GM10847 (cell line): Measurements from ENCODE around the gene CDK5RAP2.

ENCODE experiments used
- POLR2A ChIP-seq: IDR thresholded peaks from 2 replicates; pipeline ENCODE4 v1.6.1; 2011; ENCODE audit not compliant: insufficient read length; ENCODE audit errors: extremely low read depth

The CDK5RAP2 gene

GRCh38 chr9:120441426-120442307 lies 138.3 kb downstream of the CDK5RAP2 start:
- TF ChIP-seq POLR2A = no peak

DNA sequence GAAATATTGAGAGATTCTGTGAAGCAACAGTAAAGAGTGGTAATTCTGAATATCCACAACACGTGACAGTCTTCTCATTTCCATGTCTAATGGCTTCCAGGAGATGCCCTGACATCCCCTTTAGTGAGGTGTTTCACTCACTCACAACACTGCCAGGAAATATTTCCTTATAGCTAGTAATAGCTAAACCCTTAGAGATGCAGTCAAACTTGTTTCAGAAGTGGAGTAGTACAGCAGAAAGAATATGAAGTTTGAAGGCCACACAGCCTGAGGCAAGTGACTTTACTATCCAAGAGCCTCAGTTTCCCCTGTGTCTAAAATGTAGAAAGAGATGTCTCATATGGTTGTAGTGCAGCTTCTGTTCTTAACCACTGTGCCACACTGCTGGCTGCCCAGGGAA lies 139.2 kb downstream of the CDK5RAP2 start:
- no peak for TF ChIP-seq POLR2A

DNA sequence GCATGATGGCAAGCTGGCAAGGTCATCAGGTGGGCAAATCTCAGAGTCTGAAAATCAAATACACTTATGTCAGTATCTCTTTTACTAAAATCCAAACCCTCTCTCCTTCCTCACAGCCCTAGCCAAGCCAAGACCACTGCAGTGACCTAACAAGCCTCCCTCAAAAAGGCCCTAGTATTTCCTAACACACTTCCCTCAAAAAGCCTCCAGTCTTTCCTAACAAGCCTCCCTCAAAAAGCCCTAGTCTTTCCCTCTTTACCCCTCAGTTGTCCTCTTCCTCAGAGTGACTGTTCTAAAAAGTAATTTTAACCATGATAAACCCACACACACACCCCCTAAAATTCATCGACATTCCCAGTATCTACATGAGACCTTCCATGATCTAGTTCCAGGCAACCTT lies 140.0 kb downstream of the CDK5RAP2 start:
- TF ChIP-seq POLR2A = no peak

GRCh38 chr9:120438836-120439546 lies 141.0 kb downstream of the CDK5RAP2 start:
- no peak for TF ChIP-seq POLR2A

GRCh38 chr9:120438111-120438510 lies 141.9 kb downstream of the CDK5RAP2 start:
- no peak for TF ChIP-seq POLR2A

GRCh38 chr9:120436983-120437475 lies 142.9 kb downstream of the CDK5RAP2 start:
- no peak for TF ChIP-seq POLR2A

DNA sequence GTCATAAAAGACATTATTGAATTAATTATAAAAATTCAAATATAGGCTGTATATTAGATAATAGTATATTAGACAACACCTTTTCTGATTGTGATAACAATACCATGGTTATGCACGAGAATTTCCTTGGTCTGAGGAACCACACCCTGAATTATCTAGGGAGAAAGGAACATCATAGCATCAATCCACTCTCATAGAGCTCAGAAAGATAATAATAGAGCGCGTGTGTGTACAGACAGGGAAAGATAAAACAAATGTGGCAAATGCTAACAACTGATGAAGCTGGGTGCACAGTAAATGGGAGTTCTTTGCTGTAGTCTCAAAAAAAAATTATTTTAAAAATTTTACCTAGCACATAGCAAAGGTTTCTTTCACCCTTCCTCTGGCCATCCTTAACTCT lies 143.5 kb downstream of the CDK5RAP2 start:
- TF ChIP-seq POLR2A = no peak

- TF ChIP-seq POLR2A = no peak
These were observed 144.9 kb downstream of the CDK5RAP2 start for GRCh38 chr9:120435091-120435490.

GRCh38 chr9:120434532-120434931 lies 145.4 kb downstream of the CDK5RAP2 start:
- no peak for TF ChIP-seq POLR2A

GRCh38 chr9:120433701-120434100 lies 146.3 kb downstream of the CDK5RAP2 start:
- no peak for TF ChIP-seq POLR2A

DNA sequence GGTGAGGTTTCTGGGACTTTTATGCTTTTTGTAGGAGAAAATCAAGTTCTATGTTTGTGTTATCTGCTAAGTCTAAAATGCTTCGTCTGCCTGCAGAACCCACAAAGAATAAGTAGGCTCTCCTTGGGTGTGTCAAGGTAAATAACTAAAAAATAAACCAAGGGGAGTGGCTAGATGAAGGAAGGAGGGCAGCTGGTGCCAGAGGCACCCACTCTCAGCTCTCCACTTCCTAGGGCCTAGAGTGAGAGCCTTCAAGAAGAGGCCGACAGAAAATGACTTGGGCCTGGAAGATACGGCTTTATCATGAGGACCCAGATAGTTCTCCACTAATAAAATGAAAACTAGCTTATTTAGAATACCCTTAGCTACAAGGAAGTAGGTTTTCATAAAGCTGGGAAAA lies 147.4 kb downstream of the CDK5RAP2 start:
- TF ChIP-seq POLR2A = no peak

- no peak for TF ChIP-seq POLR2A
These were observed 148.7 kb downstream of the CDK5RAP2 start for GRCh38 chr9:120431268-120431667.

- no peak for TF ChIP-seq POLR2A
These were observed 155.7 kb downstream of the CDK5RAP2 start for GRCh38 chr9:120424248-120424647.

DNA sequence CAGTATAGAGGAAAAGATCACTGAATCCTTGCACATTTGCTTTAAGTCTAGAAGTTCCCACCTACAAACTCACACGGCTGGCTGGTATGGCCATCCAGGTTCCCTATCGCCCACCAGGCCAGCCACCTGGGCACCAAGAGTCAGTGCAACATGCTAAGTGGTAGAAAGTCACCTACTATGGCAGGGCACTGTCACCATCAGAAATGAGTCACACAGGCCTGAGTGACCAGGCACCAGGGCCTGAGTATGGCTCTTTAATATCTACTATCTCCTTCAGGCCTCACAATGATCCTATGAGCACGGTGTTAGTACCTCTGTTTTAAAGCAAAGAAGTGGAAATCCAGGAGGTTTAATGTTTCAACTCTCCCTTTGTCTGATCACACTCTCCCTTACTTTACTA lies 156.2 kb downstream of the CDK5RAP2 start:
- TF ChIP-seq POLR2A = no peak

DNA sequence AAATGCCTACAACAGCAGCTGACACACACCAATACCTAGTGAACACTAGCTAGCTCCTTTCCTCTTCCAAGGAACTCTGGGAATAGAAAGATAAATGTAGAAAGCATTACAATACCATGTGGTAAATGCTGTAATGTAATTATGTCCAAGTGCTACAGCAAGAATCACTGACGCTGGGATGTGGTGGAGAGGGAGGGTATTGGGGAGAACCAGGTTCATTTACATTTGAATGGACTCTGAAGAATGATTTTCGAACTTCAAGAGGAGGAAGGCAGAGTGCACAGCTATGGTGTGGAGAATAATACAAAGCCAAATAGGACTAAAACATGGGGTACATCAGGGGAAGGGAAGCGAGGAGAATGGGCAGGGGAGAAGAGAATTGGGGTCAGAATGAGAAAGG lies 158.0 kb downstream of the CDK5RAP2 start:
- TF ChIP-seq POLR2A = no peak

DNA sequence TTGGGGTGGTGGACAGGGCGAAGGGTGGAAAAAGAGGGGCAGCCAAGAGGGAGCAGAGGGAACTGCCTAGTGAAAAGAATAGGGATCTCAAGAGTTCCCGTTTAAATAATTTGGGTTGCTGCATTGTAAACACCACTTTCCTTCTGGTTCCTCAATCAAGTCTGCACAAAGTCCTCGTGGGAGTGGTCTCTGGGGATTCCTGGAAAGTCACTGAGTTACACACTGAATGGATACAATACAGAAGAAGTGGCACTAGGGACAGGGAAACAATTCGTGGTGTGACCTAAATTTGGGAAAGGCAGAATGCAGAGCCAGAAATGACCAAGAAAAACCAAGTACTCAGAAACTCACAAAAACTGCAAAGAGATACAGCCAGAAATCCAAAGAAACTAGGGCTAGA lies 161.7 kb downstream of the CDK5RAP2 start:
- TF ChIP-seq POLR2A = no peak
